Neural progenitor cell (in vitro differentiated cells): ENCODE measurements around the gene IL16. TPM values are rescaled to one million over a fixed set of nuclear protein-coding genes. Genes with fewer than 3 reads are reported as not detected.

Source experiments
- DNase-seq: peaks from one replicate; pipeline ENCODE4 v3.0.0-alpha.2; 2016; ENCODE audit warnings: low spot score
- H2AFZ ChIP-seq: fragments of 200-600 bp; sonication (generic); replicated peaks from 2 replicates; pipeline ENCODE4 v1.6.1; 2016; ENCODE audit warnings: antibody characterized with exemption
- H3F3A ChIP-seq: fragments of 200-600 bp; sonication (generic); 2 replicates; pipeline ENCODE4 v1.6.1; 2016; ENCODE audit warnings: antibody characterized with exemption, low read depth
- H3K27ac ChIP-seq: fragments of 200-600 bp; sonication (generic); 2 replicates; pipeline ENCODE4 v1.5.1; 2016; ENCODE audit warnings: mild to moderate bottlenecking
- H3K27me3 ChIP-seq: fragments of 200-600 bp; sonication (generic); 2 replicates; pipeline ENCODE4 v1.6.1; 2016; ENCODE audit warnings: mild to moderate bottlenecking, moderate library complexity
- H3K36me3 ChIP-seq: fragments of 200-600 bp; sonication (generic); 2 replicates; pipeline ENCODE4 v1.5.1; 2016
- H3K4me1 ChIP-seq: fragments of 200-600 bp; sonication (generic); 2 replicates; pipeline ENCODE4 v1.6.1; 2016; ENCODE audit warnings: mixed run types
- H3K4me2 ChIP-seq: fragments of 200-600 bp; sonication (generic); 2 replicates; pipeline ENCODE4 v1.6.1; 2016
- H3K4me3 ChIP-seq: fragments of 200-600 bp; sonication (generic); 2 replicates; pipeline ENCODE4 v1.5.1; 2016
- H3K79me2 ChIP-seq: fragments of 200-600 bp; sonication (generic); 2 replicates; pipeline ENCODE4 v1.6.1; 2016; ENCODE audit warnings: low read depth
- H3K9ac ChIP-seq: fragments of 200-600 bp; sonication (generic); 2 replicates; pipeline ENCODE4 v1.6.1; 2016
- H3K9me3 ChIP-seq: fragments of 200-600 bp; sonication (generic); 2 replicates; pipeline ENCODE4 v1.5.1; 2016; ENCODE audit warnings: low read depth
- H4K20me1 ChIP-seq: fragments of 200-600 bp; sonication (generic); 2 replicates; pipeline ENCODE4 v1.6.1; 2016; ENCODE audit warnings: low read depth
- H3K27ac Mint-ChIP-seq: 3 replicates; pipeline ENCODE4 v1.8.0; 2021; ENCODE audit warnings: mixed read lengths
- H3K27me3 Mint-ChIP-seq: 2 replicates; pipeline ENCODE4 v1.8.0; 2022; ENCODE audit warnings: low read depth, mild to moderate bottlenecking, inconsistent platforms, moderate library complexity, mixed read lengths; ENCODE audit not compliant: insufficient read depth
- H3K36me3 Mint-ChIP-seq: 3 replicates; pipeline ENCODE4 v1.8.0; 2021; ENCODE audit warnings: mixed read lengths
- H3K4me1 Mint-ChIP-seq: 3 replicates; pipeline ENCODE4 v1.8.0; 2021; ENCODE audit warnings: mixed read lengths
- H3K4me3 Mint-ChIP-seq: 3 replicates; pipeline ENCODE4 v1.8.0; 2021; ENCODE audit warnings: mild to moderate bottlenecking, moderate library complexity, mixed read lengths
- H3K9me3 Mint-ChIP-seq: 3 replicates; pipeline ENCODE4 v1.8.0; 2020; ENCODE audit warnings: mixed read lengths
- EZH2 ChIP-seq: fragments of 200-600 bp; sonication (generic); IDR thresholded peaks from 2 replicates; pipeline ENCODE4 v1.6.1; 2017; ENCODE audit warnings: antibody characterized with exemption, mild to moderate bottlenecking, moderate library complexity
- EZH2phosphoT487 ChIP-seq: fragments of 200-600 bp; sonication (generic); IDR thresholded peaks from 2 replicates; pipeline ENCODE4 v1.6.1; 2017; ENCODE audit warnings: antibody characterized with exemption
- total RNA-seq: library from RNA; depleted of rRNA; stranded (reverse); fragments of >200 nt; gene quantifications from 2 replicates; pipeline ENCODE4 v1.2.3, GENCODE V29; 2015; ENCODE audit warnings: low replicate concordance
- TF ChIP-seq, protein P1 (sequence below): fragments of 200-600 bp; sonication (generic); IDR thresholded peaks from 2 replicates; pipeline ENCODE4 v1.5.1; 2017; ENCODE audit warnings: antibody characterized with exemption, mild to moderate bottlenecking

IL16 gene
- total RNA-seq, 1 donor from 2014 or later, result not detected

- Histone ChIP-seq H3K4me1 (no peaks in the 10 kb centered on the region), H2AFZ (no peak overlapping the region), H3K4me3 (no peak overlapping the region), H3K27me3 (no peaks in the 10 kb centered on the region), H3K27ac (no peak overlapping the region), H3F3A (no peaks in the 10 kb centered on the region), H4K20me1 (no peaks in the 10 kb centered on the region), H3K36me3 (no peaks in the 10 kb centered on the region), H3K9me3 (no peaks in the 10 kb centered on the region), H3K79me2 (no peaks in the 10 kb centered on the region), H3K9ac (no peak overlapping the region), H3K4me2 (no peak overlapping the region)
- H3K4me1 Mint-ChIP-seq, result no peaks in the 10 kb centered on the region
- no peaks in the 10 kb centered on the region for H3K36me3 Mint-ChIP-seq
- peaks cover 4% of the 10 kb centered on the region for H3K27me3 Mint-ChIP-seq
- TF ChIP-seq EZH2 (no peak), EZH2phosphoT487 (no peak)
- H3K27ac Mint-ChIP-seq, result no peak overlapping the region
- no peak overlapping the region for H3K4me3 Mint-ChIP-seq
- no peak for DNase-seq
- no peaks in the 10 kb centered on the region for H3K9me3 Mint-ChIP-seq
These were observed 91.4 kb downstream of the IL16 start for GRCh38 chr15:81288040-81288439.

- Histone ChIP-seq H3K36me3 (no peaks in the 10 kb centered on the region), H3K9me3 (no peaks in the 10 kb centered on the region), H4K20me1 (no peaks in the 10 kb centered on the region), H3K27me3 (no peaks in the 10 kb centered on the region), H3K4me2 (no peak overlapping the region), H3K4me3 (no peak overlapping the region), H3K27ac (no peak overlapping the region), H3K9ac (no peak overlapping the region), H3K4me1 (no peaks in the 10 kb centered on the region), H3F3A (no peaks in the 10 kb centered on the region), H3K79me2 (no peaks in the 10 kb centered on the region), H2AFZ (no peak overlapping the region)
- TF ChIP-seq, protein P1, sequence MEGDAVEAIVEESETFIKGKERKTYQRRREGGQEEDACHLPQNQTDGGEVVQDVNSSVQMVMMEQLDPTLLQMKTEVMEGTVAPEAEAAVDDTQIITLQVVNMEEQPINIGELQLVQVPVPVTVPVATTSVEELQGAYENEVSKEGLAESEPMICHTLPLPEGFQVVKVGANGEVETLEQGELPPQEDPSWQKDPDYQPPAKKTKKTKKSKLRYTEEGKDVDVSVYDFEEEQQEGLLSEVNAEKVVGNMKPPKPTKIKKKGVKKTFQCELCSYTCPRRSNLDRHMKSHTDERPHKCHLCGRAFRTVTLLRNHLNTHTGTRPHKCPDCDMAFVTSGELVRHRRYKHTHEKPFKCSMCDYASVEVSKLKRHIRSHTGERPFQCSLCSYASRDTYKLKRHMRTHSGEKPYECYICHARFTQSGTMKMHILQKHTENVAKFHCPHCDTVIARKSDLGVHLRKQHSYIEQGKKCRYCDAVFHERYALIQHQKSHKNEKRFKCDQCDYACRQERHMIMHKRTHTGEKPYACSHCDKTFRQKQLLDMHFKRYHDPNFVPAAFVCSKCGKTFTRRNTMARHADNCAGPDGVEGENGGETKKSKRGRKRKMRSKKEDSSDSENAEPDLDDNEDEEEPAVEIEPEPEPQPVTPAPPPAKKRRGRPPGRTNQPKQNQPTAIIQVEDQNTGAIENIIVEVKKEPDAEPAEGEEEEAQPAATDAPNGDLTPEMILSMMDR, result no peak
- TF ChIP-seq EZH2phosphoT487 (no peak), EZH2 (no peak)
- H3K4me3 Mint-ChIP-seq, result no peak overlapping the region
- H3K27ac Mint-ChIP-seq, result no peak overlapping the region
- no peaks in the 10 kb centered on the region for H3K9me3 Mint-ChIP-seq
- no peaks in the 10 kb centered on the region for H3K4me1 Mint-ChIP-seq
- DNase-seq, result no peak
- no peaks in the 10 kb centered on the region for H3K36me3 Mint-ChIP-seq
- peaks cover 4% of the 10 kb centered on the region for H3K27me3 Mint-ChIP-seq
These were observed 91.9 kb downstream of the IL16 start for GRCh38 chr15:81288616-81289015.

DNA sequence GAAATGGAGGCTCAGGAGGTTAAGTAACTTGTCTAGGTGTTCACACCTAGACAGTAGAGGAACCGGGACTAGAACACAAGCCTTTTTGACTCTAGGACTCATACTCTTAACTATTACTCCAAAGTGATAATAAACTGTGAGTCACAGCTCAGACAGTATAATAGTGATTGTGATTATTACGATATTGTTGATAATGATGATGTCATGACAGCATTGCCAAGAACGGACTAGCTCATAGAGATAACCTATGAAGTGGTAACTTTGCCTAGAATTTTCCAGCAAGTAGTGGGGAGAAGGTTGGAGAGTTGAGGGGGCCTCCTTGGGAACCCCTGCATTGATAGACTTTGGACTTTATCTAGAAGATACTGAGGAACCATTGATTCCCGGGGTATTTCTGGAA, 93.2 kb downstream of the IL16 start:
- H3K4me2 ChIP-seq, result no peak overlapping the region
- TF ChIP-seq EZH2phosphoT487, result no peak
- TF ChIP-seq, protein P1, result no peak
- no peak for TF ChIP-seq EZH2
- no peaks in the 10 kb centered on the region for H3F3A ChIP-seq
- H3K9me3 ChIP-seq, result no peaks in the 10 kb centered on the region
- H3K4me1 Mint-ChIP-seq, result peaks cover 2% of the 10 kb centered on the region
- no peaks in the 10 kb centered on the region for H4K20me1 ChIP-seq
- peaks cover 9% of the 10 kb centered on the region for H3K27me3 Mint-ChIP-seq
- H3K27ac ChIP-seq, result no peak overlapping the region
- H3K79me2 ChIP-seq, result no peaks in the 10 kb centered on the region
- no peak overlapping the region for H3K4me3 ChIP-seq
- H3K36me3 ChIP-seq, result no peaks in the 10 kb centered on the region
- no peak overlapping the region for H3K4me3 Mint-ChIP-seq
- no peaks in the 10 kb centered on the region for H3K36me3 Mint-ChIP-seq
- no peak overlapping the region for H2AFZ ChIP-seq
- H3K9ac ChIP-seq, result no peak overlapping the region
- H3K27me3 ChIP-seq, result no peaks in the 10 kb centered on the region
- no peaks in the 10 kb centered on the region for H3K9me3 Mint-ChIP-seq
- no peak overlapping the region for H3K27ac Mint-ChIP-seq
- H3K4me1 ChIP-seq, result no peaks in the 10 kb centered on the region
- no peak for DNase-seq

GRCh38 chr15:81291916-81292522, 95.3 kb downstream of the IL16 start:
- peaks cover 2% of the 10 kb centered on the region for H3K4me1 Mint-ChIP-seq
- H3K27me3 ChIP-seq, result no peaks in the 10 kb centered on the region

More at GRCh38 chr15:81291916-81292522, 95.3 kb downstream of the IL16 start:
- Histone ChIP-seq H3K36me3 (no peaks in the 10 kb centered on the region), H3K4me3 (no peak overlapping the region), H3K9ac (no peak overlapping the region), H4K20me1 (no peaks in the 10 kb centered on the region), H3K4me1 (no peaks in the 10 kb centered on the region), H3K27ac (no peak overlapping the region), H3F3A (no peaks in the 10 kb centered on the region), H3K79me2 (no peaks in the 10 kb centered on the region), H3K4me2 (no peak overlapping the region), H3K9me3 (no peaks in the 10 kb centered on the region), H2AFZ (no peak overlapping the region)
- no peaks in the 10 kb centered on the region for H3K9me3 Mint-ChIP-seq
- no peak overlapping the region for H3K27ac Mint-ChIP-seq
- no peak for DNase-seq
- no peaks in the 10 kb centered on the region for H3K36me3 Mint-ChIP-seq
- TF ChIP-seq EZH2phosphoT487 (no peak), EZH2 (no peak)
- TF ChIP-seq, protein P1, result no peak
- no peak overlapping the region for H3K4me3 Mint-ChIP-seq
- peaks cover 5% of the 10 kb centered on the region for H3K27me3 Mint-ChIP-seq
